GM04503 (cell line): ENCODE measurements around the gene CHRNA4.

Experiments
- DNase-seq: peaks from one replicate; pipeline ENCODE4 v3.0.0-alpha.2; 2012; ENCODE audit warnings: low read depth

The CHRNA4 gene

DNA sequence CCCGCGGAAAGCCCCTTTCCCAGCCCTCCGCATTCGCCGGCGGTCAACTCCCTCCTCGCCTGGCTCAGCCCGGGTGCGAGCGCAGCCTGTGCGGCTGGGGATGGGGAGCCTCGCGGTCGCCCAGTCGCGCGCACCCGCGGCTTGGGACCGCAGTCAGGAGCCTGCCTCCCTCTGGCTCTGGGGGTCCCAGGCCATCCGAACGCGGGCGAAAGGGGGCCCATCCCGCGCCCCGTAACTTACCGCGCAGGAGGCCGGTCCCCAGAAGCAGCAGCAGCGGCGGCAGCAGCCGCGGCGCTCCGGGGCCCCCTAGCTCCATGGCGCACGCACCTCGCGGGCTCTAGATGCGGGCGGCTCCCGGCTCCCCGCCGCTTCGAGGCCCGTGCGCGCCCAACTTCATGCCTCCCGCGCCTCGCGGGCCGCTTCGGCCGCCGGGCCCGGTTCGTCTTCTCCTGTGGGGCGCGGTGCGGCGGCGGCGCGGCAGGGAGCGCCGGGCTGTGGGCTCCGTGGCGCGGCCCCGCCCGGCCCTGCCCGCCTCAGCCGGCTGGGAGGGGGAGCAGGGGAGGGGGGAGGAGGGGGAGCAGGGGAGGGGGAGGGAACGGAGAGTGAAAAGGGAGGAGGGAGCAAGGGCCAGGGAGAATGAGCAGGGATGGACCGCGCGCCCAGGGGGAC is at the start of gene CHRNA4:
Gene CHRNA4 (minus strand): TSS at position 500 of the 669 bp plus-strand sequence. CDS start 184 bp downstream, at position 316.
- DNase-seq, result no peak

- no peak for DNase-seq
These were observed 48.8 kb upstream of the CHRNA4 start for GRCh38 chr20:63409834-63410435.

DNA sequence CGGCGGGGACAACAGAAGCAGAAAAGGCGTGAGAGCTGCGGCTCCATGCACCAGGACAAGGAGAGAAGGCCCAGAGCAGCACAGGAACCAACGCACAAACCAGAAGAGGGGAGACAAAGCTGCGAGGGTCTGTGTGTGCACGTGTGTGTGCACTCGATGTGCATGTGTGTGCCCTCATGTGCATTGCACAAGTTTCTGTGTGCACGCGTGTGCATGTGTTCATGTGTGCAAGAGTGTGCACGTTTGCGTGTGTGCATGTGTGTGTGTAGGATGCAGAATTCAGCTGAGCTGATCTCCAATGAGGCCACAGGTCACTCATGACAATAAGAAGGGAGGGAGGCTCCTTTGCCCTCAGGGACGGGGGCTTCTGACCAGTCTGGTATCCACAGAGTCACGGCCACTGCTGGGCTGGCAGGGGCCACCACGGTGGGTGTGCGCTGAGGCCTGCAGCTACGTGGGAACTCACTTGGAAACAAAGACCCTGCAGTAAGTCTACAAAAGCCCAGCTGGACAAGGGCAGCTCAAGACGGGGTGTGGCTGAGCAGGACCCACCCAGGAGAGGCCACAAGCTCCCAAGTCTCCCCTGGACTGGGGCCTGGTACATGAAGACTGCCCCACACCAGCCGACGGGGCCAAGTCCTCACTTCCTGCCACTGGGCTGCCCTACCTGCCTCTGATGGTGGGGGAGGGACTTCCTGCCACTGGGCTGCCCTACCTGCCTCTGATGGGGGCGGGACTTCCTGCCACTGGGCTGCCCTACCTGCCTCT is 48.1 kb upstream of the CHRNA4 start:
- no peak for DNase-seq

GRCh38 chr20:63408684-63409046 is 47.5 kb upstream of the CHRNA4 start:
- DNase-seq, result no peak

DNA sequence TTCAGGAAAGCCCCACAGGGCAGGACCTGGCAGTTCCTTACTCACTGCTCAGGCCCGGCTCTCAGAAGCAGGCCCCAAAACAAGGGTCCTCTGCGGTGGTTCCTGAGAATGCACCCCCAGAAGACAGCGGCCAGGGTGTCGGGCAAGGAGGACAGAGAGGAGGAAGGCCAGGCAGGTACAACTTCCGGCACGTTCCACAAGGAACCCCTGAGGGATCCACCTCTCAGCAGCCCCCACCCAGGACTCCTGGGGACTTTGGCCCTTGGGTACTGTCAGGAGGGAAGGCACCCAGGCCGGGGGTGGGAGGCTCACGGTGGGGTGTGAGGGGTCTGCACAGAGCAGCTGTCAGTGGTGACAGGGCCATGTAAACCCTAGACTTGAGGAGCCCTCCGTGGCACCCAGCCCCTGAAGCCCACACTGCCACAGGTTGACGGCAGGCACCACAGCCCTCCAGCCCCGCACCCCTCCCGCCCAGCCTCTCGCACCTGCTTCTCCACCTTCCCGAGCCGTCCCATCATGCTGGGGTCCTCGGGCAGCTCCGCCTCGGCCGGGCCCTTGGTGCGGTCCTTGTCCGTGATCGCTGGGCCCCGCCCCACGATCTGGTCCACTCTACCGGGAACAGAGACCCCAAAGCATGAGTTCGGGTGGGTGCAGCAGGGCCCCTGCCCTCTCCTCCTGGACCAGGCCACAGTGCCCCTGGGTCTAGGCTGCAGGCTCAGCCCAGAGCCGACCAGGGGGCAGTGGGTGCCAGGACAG is 47.0 kb upstream of the CHRNA4 start:
- DNase-seq, result no peak

GRCh38 chr20:63406617-63407245 is 45.6 kb upstream of the CHRNA4 start:
- no peak for DNase-seq

DNA sequence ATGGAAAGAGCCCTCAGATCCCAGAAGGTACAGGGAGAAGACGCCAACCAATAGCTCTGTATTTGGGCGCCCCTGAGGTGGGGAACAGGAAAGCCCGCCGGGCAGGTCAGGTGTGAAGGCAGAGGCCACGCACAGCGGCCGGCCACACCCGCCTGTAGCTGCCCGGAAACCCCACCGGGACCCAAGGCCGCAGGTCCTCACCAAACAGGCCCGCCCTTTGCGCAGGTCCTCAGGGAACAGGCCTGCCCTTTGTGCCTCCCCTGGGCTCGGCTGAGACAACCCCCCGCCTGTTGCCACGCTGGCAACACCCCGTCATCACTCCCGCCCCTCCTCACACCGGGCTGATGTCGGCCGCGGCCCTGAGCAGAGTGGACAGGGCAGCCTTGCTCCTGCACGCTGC is 44.9 kb upstream of the CHRNA4 start:
- DNase-seq, result no peak

- DNase-seq, result no peak
These were observed 44.1 kb upstream of the CHRNA4 start for GRCh38 chr20:63405102-63405730.

DNA sequence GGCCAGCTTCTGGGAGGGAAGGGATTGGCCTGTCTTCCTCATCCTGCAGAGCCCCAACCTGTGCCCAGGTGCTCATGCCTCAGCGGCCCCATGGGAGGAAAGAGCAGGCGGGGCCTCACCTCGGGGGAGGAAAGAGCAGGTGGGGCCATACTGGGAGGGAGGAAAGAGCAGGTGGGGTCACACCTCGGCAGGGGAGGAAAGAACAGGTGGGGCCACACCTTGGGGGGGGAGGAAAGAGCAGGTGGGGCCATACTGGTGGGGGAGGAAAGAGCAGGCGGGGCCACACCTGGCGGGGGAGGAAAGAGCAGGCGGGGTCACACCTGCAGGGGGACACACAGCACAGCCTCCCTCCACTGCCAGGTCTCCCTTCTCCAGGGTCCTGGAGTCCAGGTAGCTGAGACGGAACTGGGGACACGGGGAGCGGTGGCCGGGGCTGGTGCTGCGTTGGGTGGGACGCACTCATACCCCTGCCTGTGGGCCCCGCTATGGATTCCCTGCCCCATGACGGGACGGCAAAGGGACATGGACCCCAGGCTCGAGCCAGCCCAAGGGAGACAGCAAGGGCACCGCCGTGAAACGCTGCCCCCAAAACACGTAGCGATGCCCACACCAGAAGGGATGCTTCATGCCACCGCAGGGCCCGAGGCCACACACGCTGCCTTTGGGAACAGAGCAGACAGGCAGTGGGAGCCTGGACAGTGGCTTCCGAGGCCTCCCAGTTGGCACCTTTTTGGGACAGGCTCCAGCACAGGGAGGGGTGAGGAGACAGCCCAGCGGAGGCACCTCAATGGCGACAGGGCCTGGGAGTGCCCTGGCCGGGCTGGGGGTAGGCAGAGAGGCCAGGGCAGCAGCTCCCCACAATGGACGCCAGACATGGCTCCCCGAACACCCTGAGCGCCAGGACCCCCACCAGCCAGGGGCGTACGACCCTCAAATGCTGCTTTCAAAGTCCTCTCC is 43.3 kb upstream of the CHRNA4 start:
- no peak for DNase-seq

DNA sequence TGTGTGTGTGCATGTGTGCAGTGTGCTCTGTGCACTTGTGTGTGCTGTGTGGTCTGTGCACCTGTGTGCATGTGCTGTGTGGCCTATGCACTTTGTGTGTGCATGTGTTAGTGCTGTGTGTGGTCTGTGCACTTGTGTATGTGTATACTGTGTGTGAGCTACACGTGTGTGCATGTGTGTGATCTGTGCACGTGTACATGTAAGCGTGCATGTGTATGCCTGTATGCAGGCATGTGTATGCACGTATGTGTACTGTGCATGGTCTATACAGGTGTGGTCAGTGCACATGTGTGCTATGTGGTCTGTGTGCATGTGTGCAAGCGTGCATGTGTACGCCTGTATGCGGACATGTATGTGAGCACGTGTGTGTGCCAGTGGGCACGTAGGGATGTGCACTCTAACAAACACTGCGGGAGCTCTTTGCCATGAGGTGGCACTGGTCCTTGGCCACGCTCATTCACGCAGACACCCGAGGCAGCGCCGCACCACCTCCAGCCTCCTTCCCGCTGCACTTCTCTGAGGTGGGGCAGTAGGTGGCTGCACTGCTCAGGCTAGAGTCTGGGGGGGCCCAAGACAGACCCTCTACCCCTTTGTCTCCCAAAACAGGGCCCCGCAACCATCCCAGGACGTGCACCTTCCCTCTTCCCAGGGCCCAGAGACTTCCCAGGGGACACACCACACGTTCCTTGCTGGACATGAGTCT is 42.4 kb upstream of the CHRNA4 start:
- no peak for DNase-seq

DNA sequence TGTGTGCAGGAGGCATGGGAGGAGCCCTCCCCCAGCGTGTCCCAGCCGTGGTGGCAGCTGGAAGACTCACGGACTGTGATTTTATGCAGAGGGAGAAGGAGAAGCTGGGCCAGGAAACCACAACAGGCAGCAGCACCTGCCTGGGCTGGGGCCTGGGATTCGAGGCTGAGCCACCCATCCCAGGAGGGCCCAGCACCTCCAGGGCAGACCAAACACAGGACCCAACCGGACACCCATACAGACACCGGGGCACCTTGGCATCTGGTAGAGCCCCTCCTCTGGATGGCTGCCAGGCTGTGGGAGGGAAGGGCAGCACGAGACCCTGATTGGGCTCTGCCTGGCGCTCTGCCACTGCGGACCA is 41.7 kb upstream of the CHRNA4 start:
- no peak for DNase-seq

DNA sequence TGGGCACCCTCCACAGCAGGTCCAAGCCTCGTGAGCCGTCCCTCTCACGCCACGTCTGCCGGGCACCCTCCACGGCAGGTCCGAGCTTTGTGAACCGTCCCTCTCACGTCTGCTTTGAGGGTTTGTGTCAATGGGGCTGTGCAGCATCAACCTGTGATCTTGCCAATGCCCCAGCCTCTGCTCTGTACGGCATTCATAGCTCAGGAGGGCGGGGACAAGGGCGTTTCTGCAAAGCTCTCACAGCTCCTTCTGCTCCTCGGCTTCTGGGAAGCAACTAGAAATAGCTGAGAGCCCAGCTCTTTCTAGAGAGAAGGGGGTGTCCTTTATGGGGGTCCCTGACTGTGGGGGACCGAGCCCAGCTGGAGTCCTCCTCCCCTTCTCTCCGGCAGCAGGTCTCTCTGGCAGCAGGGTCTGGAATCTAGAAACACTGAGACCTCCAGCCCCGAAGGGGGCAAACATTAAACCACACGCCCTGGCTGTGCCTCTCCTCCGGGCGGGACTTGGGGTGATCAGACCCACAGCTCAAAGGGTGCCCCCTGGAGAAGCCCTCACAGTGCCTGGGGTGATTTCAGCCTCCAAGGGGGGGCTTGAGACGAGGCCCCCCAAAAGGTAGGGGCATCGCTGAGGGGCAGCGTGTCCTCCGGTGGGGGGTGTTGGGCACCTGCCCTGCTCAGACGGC is 41.2 kb upstream of the CHRNA4 start:
- no peak for DNase-seq

DNA sequence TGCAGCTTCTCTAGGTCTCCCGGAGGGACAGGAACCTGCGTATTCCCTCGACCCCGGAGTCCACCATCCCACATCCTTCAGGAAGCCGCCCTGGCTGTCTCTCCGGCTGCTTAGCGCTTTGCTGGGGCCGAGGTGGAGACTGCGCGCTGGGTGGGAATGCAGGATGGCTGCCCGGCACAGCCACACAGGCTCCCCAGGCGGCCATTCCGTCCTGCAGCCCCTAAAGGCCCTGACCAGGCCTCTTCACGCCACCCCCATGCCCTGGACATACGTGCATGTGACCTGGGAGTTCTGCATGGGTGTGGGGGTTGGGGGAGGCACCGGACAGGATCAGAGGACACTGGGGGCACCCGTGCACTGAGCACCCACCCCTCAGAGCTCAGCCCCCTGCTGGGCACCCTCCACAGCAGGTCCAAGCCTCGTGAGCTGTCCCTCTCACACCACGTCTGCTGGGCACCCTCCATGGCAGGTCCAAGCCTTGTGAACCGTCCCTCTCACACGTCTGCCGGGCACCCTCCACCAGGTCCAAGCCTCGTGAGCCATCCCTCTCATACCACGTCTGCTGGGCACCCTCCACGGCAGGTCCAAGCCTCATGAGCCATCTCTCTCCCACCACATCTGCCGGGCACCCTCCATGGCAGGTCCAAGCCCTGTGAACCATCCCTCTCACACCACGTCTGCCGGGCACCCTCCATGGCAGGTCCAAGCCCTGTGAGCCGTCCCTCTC is 40.4 kb upstream of the CHRNA4 start:
- DNase-seq, result no peak

- no peak for DNase-seq
These were observed 39.5 kb upstream of the CHRNA4 start for GRCh38 chr20:63400486-63401210.

DNA sequence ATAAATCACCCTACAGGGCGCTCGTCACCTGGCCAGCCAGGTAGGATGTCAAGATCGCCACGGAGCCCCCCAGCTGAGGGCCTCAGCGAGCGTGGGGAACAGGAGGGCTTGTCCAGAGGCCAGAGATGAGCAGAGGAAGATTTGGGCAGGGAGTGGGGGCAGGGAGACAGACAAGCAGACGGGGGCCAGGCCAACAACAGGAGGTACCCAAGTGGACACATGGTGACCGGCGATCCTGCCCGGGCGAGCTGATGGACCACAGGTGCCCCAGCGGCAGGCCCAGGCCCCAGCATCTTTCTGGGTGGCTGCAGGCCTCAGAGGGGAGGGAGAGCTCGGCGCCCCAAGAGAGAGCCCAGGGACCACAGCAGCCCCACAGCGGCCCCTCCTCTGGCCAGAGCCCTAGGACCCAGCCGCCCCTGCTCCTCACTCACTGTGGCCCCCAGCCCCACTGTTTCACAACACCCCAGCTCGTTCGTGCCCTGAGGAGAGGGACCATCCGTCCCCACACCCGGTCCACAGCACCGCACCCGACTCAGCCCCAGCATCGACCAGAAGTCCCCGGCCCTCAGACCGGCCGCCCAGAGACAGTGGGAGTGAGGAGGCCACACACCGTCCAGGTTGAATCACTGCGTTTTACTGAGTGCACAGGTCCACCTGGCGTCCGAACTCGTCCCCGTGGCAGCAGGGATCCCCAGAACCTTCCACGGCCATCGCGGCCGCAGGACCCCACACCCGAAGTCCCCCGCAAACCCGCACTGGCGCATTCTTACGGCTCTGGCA is 38.6 kb upstream of the CHRNA4 start:
- DNase-seq, result no peak

GRCh38 chr20:63398744-63399514 is 37.8 kb upstream of the CHRNA4 start:
- DNase-seq, result no peak
